Activated CD4-positive, alpha-beta T cell treated with anti-CD3 and anti-CD28 coated beads, Interleukin-2, Interleukin-4, amounts not matched to agents 100 ng/mL and 50 ng/mL, durations not matched to agents 16 hours and 8 hours (primary cell): Measurements from ENCODE around the gene ZNF503.

Source experiments
- DNase-seq: peaks from one replicate; pipeline ENCODE4 v3.0.0-alpha.2; 2020; ENCODE audit warnings: low spot score

The ZNF503 gene

GRCh38 chr10:75431180-75432111 is 29.9 kb upstream of the ZNF503 start, which contains the start of gene LRMDA:
Gene LRMDA (plus strand): TSS chr10:75431624.
- no peak for DNase-seq

- DNase-seq, result no peak
These were observed 28.6 kb upstream of the ZNF503 start for GRCh38 chr10:75430000-75430763.

GRCh38 chr10:75429159-75429827 is 27.7 kb upstream of the ZNF503 start:
- no peak for DNase-seq

- no peak for DNase-seq
These were observed 27.0 kb upstream of the ZNF503 start for GRCh38 chr10:75428434-75429158.

- DNase-seq, result no peak
These were observed 26.4 kb upstream of the ZNF503 start for GRCh38 chr10:75427951-75428350.

- DNase-seq, result no peak
These were observed 25.3 kb upstream of the ZNF503 start for GRCh38 chr10:75426880-75427279.

- DNase-seq, result no peak
These were observed 23.9 kb upstream of the ZNF503 start for GRCh38 chr10:75425291-75426079.

GRCh38 chr10:75424571-75424970 is 23.0 kb upstream of the ZNF503 start:
- no peak for DNase-seq

- no peak for DNase-seq
These were observed 21.3 kb upstream of the ZNF503 start for GRCh38 chr10:75422913-75423312.

- no peak for DNase-seq
These were observed 17.1 kb upstream of the ZNF503 start for GRCh38 chr10:75418712-75419111.

GRCh38 chr10:75418293-75418692 is 16.7 kb upstream of the ZNF503 start:
- DNase-seq, result no peak

- DNase-seq, result no peak
These were observed 16.0 kb upstream of the ZNF503 start for GRCh38 chr10:75417522-75417927.

- no peak for DNase-seq
These were observed 13.0 kb upstream of the ZNF503 start for GRCh38 chr10:75414527-75414926.

GRCh38 chr10:75410132-75411005 is 8.8 kb upstream of the ZNF503 start:
- DNase-seq, result no peak

GRCh38 chr10:75408911-75409885 is 7.6 kb upstream of the ZNF503 start:
- no peak for DNase-seq

- DNase-seq, result no peak
These were observed 6.9 kb upstream of the ZNF503 start for GRCh38 chr10:75408509-75408875.

GRCh38 chr10:75407713-75408508 is 6.3 kb upstream of the ZNF503 start:
- DNase-seq, result no peak

GRCh38 chr10:75407224-75407712 is 5.7 kb upstream of the ZNF503 start:
- no peak for DNase-seq
